LNCaP clone FGC (cell line): ENCODE measurements around the gene MRGPRF.

Source experiments
- DNase-seq: peaks from one replicate; pipeline ENCODE4 v3.0.0-alpha.2; 2011; ENCODE audit warnings: low read depth
- H3K4me3 ChIP-seq: 2 replicates; pipeline ENCODE4 v1.5.1; 2011; ENCODE audit warnings: mild to moderate bottlenecking, low read depth, low read length, control low read depth
- TF ChIP-seq, protein P1 (sequence below): IDR thresholded peaks from 2 replicates; pipeline ENCODE4 v1.5.1; 2012; ENCODE audit warnings: mild to moderate bottlenecking; ENCODE audit not compliant: control insufficient read depth, insufficient read depth; ENCODE audit errors: extremely low read depth

MRGPRF gene

DNA sequence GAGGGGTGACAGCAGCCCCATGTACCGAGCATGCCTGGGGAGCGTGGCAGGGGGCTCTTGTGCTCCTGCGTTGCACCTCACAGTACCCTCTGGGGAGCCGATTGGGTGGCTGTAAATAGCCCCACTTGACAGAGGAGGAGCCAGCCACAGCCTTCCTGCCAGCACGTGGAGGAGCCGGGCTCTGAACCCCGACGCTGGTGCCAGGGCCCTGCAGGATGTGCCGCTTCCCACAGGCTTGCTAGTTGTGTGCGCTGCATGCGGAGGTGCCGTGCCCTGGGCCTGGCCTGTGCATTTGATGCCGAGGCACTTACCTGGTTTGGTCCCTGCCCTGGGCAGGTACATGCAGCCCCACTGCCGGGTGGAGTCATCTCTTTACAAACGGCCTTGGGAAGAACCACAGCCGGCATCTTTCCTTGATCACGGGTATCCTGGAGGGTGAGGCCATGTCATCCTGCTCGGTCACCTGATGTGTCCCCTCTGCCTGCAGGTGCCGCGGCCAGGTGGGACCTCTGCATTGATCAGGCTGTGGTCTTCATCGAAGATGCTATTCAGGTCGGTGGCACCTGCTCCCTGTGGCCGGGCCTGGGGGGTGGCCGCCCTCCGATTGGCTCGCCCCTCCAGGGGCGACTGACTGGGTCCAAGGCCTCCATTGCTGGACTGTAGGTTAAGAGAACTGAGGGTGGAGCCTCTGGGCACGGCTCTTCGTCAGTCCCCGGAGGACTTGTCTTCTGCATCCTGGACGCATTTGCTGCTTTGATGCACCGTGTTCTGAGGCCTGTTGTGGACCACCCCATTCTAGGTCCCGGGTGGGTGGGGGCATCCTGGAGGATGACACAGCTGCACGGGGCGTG lies 40.7 kb upstream of the MRGPRF start:
- no peak overlapping the region for H3K4me3 ChIP-seq
- TF ChIP-seq, protein P1, sequence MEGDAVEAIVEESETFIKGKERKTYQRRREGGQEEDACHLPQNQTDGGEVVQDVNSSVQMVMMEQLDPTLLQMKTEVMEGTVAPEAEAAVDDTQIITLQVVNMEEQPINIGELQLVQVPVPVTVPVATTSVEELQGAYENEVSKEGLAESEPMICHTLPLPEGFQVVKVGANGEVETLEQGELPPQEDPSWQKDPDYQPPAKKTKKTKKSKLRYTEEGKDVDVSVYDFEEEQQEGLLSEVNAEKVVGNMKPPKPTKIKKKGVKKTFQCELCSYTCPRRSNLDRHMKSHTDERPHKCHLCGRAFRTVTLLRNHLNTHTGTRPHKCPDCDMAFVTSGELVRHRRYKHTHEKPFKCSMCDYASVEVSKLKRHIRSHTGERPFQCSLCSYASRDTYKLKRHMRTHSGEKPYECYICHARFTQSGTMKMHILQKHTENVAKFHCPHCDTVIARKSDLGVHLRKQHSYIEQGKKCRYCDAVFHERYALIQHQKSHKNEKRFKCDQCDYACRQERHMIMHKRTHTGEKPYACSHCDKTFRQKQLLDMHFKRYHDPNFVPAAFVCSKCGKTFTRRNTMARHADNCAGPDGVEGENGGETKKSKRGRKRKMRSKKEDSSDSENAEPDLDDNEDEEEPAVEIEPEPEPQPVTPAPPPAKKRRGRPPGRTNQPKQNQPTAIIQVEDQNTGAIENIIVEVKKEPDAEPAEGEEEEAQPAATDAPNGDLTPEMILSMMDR, result no peak
- no peak for DNase-seq

GRCh38 chr11:69053169-69053477 lies 40.1 kb upstream of the MRGPRF start:
- no peak for DNase-seq
- TF ChIP-seq, protein P1, result no peak
- H3K4me3 ChIP-seq, result no peak overlapping the region

- DNase-seq, result no peak
- no peak overlapping the region for H3K4me3 ChIP-seq
- TF ChIP-seq, protein P1, result no peak
Measured at GRCh38 chr11:69052343-69053168, 39.5 kb upstream of the MRGPRF start.

GRCh38 chr11:69051381-69052342 lies 38.6 kb upstream of the MRGPRF start:
- no peak overlapping the region for H3K4me3 ChIP-seq
- DNase-seq, result no peak

GRCh38 chr11:69050592-69051380 lies 37.7 kb upstream of the MRGPRF start:
- TF ChIP-seq, protein P1, result no peak
- H3K4me3 ChIP-seq, result no peak overlapping the region
- no peak for DNase-seq

More at GRCh38 chr11:69051381-69052342, 38.6 kb upstream of the MRGPRF start:
- TF ChIP-seq, protein P1, result no peak

DNA sequence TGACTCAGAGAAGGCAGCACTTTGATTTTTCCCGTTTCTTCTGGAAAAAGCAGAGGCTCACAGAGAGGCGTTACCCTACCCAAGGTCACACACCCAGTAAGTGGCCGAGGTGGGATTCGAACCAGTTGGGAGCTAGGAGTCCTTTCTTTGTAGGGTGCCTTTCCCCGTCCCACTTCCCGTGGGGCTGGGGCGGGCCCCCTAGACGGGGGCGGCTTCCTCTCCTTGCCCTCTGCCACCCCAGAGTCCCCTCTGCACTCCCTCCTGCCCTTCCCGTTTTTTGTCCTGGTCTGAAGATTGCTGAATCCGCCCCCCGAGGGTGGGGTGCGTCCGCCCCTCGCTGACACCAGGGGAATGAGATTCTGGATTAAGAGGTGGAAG lies 36.4 kb upstream of the MRGPRF start:
- no peak for DNase-seq
- TF ChIP-seq, protein P1, result no peak
- H3K4me3 ChIP-seq, result peak overlapping the region; percentile 72
